HG02571 (cell line): ENCODE results near the gene SYNJ1.
"Not testable (repeated sequence)": the region's sequence is repeated elsewhere in the genome, so short reads cannot be mapped to it uniquely, and the experiment has no call there.

Experiments used
- ATAC-seq: cut with Tn5 transposase; IDR thresholded peaks from one replicate; pipeline ENCODE4 v1.9.1; 2021; ENCODE audit warnings: mild to moderate bottlenecking, moderate library complexity; ENCODE audit not compliant: unreplicated experiment

SYNJ1 gene

DNA sequence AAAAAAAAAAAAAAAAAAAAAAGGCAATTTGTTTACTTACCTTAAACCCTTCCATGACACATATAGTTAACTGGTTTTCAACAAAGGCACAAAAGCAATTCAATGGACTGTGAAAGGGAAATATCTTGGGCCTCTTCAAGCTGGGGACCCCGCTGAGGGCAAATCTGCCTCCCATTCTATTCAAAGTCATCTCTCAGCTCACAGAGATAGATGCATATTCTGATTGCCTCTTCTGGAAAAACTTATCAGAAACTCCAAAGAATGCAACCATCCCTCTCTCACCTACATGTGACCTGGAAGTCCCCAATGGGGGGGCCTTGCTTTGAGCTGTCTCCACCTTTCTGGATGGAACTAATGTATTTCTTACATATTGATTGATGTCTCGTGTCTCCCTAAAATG lies 12.1 kb upstream of the SYNJ1 start:
- ATAC-seq: no peak

DNA sequence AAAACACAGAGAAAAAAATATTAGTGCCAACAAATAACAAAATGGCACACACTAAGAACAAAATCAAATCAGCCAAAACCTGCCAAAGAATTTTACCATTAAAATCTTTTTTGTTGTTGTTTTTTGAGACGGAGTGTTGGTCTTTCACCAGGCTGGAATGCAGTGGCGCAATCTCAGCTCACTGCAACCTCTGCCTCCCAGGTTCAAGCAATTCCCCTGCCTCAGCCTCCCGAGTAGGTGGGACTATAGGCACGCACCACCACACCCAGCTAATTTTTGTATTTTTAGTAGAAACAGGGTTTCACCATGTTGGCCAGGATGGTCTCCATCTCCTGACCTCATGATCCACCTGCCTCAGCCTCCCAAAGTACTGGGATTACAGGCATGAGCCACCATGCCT lies 8.3 kb upstream of the SYNJ1 start:
- ATAC-seq: not testable (repeated sequence)

DNA sequence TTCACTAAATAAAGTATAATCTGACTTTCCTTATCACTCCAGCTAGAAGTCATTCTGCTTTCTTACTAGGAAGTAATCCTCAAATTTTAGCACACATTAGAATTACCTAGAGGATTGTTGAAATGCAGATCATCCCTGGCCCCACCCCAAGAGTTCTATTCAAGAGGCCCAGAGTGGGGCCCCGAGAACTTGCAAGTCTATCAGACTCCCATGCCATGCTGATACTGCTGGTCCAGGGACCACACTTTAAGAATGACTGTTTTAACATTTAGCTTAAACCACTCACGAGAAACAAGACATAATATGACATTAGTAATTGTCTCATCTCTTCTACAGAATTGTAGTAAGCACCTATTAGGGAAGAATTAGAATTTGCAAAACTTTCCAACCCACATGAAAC lies 7.7 kb upstream of the SYNJ1 start:
- ATAC-seq: no peak

DNA sequence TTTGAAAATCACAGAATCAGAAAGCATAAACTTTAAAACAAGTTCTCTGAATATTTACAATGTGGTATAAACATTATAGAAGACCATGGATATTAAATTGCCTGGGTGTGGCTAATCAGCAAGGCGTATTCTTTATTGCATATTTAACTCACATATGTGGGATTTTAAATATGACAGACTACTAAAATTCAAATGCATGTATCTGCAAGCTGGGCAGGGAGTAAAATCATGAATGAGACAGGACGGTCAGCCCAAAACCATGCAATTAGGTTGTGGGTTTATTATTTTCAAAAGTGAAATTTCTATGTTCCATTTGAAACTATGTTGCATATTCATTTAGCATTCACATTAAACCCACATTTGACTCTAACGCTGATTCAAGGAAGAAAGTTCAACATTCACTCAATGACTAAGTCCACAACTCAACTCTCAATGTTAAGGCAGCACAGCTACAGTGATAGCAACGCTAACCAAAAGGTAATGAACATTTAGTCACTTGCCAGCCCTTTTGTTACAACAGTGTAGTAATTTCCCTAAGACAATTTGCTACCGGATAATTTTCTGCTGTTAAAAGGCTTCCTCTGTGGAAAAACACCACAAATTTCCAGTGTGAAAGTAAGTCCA lies 6.3 kb upstream of the SYNJ1 start:
- ATAC-seq: no peak

DNA sequence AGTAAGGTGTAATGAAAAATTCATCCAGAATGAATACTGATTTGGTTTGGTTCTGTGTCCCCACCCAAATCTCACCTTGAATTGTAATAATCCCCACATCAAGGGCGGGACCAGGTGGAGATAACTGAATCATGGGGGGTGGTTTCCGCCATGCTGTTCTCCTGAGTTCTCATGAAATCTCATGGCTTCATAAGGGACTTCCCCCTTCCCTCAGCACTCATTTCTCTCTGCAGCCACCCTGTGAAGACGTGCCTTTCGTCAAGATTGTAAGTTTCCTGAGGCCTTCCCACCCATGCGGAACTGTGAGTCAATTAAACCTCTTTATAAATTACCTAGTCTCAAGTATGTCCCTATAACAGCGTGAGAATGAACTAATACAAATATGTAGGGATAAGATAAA lies 5.5 kb upstream of the SYNJ1 start:
- ATAC-seq: no peak

DNA sequence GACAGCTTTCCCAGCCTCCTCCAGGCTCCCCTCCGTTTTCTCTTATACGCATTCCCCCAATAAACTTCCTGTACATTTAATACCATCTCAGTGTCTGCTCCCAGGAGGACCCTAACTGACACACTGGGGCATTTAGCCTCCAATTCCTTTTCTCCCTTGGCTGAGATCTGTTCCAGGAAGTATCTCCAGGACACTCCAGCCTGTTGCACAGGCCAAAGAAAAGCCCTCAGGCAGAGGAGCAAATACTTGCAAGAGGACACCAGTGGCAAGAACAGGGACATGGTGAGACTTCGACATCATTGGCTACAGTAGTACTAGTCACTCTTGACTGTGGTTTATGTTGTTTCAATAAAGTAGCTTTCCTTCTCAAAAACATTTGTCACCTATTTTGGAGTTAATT lies 4.7 kb upstream of the SYNJ1 start:
- ATAC-seq: no peak

DNA sequence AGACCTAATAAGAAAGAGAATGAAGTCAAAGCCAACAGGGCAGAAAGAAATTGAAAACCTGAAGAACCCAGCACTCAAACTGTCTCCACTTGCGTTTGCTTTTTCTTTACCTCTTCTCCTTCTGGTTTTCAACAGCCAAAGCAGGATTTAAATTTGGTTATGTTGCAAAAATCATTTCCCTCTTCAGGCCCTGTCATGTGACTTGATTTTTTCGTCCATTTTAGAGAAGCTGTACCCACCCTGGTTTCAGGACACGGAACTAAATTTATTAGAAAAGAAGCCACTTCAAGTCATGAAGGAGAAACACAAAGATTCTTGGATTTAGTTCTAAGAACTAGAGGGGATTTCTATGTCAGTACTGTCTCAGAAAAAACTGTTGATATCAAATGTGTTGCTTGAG lies 1.0 kb upstream of the SYNJ1 start:
- no peak for ATAC-seq

DNA sequence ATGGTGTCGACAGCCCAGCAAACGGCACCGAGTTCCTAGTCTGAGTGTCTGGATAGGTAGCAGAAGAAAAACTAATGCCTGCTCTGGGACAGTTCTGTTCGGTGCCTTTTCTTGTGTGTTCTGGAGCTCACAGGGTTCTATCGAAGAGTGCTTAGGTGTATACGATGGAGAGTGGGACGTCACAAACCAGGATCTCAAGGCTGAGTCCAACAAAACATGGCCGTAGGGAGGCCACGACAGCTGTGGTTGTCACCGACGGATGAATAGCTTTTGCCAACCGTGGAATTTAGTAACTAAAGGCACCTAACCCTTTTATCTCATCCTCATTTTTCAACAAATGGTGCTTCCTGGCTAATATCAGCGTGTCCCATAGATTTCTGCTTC lies 635 bp upstream of the SYNJ1 start:
- ATAC-seq: no peak

DNA sequence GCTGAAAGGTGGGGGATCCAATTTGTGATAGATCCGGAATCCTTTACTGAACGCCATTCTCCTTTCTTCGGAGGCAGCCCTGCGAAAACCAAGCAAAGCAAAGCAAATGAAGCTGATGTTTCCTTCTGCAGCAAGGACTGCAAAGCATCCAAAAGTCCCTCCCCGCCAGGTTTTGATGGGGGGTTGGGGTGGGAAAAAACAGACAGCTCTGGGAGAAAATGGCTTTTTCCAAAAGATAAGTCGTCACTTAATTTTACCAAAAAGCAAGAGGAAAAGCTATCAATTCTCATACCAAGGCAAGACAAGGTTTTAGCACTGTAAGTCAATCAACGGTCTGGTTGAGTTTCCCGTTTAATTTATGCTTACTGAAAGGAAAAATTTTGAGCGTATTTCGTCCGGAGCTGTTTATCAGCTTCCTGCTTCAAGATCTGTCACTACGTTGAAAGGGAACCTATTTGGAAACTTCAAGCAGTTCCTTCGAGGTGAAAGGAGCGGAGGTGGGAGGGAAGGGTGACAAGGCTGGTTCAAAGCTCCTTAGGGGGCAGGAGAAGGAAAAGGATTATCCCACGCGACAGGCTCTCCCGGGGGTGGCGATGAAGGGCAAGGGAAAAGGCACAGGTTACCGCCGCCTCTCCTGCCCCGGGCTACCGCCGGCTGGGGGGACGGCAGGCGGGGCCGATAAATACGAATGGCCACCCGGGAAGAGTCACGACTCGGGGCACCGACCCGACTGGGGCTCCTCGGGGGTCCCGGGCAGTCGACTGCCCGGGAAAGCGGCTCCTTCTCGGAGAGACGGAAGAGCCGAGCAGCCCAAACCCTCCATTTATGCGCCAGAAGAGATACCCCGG lies 750 bp downstream of the SYNJ1 start:
- ATAC-seq: peak; percentile 13

DNA sequence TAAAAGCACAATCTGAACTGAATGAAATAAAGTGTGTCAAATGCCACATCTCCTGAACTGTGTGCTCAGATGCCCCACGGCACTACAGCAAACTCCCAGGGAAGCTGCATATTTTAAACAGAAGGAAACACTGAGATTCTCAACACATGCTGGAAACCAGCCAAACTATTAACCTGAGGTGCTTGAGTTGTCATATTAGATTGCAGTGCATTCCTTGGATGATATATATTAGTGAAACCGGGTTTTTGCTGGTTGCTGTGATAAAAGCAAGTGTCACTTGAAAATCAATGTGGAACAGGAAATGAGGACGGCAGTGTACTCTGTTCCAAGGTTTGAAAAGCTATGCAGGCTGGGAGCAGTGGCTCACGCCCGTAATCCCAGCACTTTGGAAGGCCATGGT lies 8.7 kb downstream of the SYNJ1 start:
- no peak for ATAC-seq

DNA sequence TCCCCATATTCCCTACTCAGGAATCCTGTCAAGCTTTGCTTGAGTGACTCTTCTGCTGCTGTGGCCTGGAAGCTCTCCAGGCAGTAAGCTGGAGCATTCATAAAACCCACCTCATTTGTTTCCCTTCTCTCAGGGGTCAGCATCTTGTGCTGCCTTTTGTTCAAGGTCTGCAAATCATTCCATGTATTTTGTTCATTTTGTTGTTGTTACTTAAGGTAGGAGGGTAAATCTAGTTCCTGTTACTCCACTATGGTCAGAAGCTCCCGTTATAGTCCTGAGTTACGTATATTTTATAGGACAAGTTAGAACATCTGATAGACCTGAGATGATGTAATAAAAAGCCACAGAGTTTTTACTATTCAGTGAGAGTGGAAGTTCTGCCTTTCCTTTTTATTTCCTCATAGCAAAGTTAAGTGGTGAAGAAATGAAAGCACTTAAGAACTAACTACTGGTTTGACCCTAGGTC lies 9.9 kb downstream of the SYNJ1 start:
- no peak for ATAC-seq

DNA sequence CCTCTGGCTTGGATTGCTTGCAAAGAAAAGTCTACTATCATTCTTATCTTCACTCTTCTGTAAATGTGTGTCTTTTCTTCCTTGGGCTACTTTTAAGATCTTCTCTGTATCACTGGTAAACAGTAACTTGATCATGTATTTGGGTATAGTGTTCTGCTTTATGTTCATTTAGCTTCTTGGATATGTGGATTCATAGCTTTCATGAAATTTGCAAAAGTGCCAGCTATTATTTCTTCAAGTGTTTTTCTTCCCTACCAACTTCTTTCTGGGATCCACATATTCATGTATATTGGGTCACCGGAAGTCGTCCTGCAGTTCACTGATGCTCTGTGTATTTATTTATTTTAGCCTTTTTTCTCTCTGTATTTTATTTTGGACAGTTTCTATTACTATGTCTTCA lies 11.3 kb downstream of the SYNJ1 start:
- ATAC-seq: no peak

DNA sequence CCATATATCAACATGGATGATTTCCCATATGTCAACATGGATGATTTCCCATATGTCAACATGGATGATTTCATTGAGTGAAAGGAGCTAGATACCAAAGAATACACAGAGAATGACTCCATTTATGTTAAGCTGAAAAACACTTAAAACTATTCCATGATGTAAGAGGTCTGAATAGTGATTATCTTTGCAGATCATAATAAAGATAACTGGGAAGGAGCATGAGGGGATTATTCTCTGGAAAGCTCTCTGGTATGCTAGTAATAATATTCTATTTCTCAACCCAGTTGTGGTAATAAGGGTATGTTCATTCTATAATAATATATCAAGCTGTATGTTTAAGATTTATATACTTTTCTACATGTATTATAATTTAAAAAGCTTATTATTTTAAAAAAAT lies 14.1 kb downstream of the SYNJ1 start:
- no peak for ATAC-seq

DNA sequence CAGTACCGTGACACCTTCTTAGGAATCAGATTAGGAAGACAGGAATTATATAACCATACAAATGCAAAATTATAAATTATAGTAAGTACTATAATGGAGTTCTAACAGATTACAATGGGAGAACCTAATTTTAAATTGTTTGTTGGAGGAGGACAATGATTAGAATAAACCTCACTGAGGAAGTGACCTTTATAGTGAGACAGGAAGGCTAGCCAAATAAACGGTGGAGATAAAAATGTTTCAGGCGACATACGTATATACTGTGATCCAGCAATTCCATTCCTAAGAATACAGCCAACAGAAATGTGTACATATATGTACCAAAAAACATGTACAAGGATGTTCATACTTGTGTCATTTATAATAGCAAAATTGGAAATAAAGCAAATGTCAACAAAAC lies 15.2 kb downstream of the SYNJ1 start:
- no peak for ATAC-seq

DNA sequence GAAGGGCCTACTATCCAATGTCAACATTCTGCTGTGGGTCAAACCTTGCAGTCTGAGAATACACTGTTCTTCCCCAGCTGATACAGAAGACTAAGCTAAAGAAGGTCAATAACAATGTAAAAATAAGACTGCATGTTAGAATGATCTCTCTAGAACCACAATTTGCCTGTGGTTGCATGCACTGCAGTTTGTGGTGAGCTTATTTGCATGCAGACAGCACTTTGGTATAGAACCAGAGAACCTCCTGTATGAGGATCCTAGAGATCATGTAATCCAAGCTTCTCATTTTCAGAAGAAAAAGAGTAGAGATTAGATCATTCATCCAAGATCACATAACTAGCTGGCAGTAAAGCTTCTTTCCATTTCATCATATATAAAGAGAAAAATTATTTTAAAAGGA lies 15.8 kb downstream of the SYNJ1 start:
- peak; percentile 98 for ATAC-seq

DNA sequence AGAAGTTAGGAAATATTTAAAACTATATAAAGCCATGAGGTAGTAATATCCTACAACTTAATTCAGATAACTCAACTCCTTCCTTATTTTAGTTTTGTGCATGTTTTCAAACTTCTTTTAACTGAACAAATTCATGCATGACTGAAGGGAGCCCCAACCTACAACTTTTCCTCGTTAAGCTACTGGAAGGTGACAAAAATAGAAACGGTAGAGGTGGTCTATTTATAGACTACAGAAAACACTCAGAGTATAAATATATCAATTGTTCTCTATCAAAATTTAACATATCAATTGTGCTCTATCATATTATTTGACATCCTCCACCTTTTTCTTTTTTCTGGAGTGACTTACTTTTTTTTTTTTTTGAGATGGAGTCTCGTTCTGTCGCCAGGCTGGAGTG lies 16.8 kb downstream of the SYNJ1 start:
- no peak for ATAC-seq

DNA sequence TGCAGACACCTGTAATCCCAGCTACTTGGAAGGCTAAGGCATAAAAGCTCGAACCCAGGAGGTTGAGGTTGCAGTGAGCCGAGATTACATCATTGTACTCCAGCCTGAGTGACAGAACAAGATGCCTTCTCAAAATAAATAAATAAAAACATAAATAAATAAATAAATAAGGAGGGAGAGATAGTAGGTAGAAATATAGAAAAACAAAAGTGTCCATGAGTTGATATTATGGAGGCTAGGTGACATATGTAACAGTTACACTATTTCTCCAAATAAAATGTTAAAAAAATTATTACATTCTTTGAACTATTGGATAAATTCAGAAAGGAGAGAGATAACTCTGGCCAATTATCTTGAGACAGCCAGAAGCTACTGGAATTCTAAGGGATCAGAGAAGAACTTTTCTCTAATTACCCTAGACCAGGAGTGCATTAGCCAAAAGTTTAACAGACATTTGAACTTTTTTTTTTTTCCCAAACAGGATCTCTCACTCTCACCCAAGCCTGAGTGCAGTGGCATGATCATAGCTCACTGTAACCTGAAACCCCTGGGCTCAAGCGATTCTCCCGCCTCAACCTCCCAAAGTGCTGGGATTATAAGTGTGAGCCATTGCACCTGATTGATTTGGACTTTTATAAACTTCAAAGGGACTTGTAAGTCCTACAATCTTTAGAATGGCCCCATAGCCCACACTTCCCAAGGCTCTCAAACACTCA lies 17.6 kb downstream of the SYNJ1 start:
- ATAC-seq: no peak

DNA sequence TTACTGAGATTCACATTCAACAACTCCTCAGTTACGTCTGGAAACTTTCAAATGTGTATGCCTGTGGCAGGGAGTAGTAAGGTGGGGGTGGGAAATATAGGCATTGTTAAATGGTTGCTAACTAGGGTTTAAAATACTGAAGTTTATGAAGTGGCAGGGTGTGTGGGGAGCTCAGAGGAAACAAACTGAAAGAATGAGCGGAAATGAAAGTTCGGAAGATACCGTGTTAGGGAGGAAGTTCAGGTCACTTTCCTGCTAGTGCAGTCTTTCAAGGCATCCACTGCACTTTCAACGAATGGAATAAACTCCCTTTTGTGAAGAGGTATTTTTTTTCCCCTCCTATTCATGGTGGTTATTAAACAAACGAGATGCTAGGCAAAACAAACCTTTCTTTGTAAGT lies 19.7 kb downstream of the SYNJ1 start:
- ATAC-seq: no peak

DNA sequence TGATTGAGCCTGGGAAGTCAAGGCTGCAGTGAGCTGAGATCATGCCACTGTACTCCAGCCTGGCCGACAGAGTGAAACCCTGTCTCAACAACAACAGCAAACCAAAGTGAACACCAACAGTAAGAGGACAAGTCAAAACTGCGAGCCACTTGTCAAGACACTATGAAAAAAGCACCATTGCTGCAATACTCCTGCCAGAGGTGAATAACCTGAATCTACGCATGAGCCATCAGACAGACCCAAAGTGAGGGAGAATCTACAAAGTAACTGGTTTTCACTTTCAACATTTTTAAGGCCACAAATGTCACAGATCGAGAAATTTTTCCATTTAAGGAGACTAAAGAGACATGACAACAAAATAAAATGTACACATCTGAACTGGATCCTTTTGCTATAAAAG lies 21.9 kb downstream of the SYNJ1 start:
- no peak for ATAC-seq

DNA sequence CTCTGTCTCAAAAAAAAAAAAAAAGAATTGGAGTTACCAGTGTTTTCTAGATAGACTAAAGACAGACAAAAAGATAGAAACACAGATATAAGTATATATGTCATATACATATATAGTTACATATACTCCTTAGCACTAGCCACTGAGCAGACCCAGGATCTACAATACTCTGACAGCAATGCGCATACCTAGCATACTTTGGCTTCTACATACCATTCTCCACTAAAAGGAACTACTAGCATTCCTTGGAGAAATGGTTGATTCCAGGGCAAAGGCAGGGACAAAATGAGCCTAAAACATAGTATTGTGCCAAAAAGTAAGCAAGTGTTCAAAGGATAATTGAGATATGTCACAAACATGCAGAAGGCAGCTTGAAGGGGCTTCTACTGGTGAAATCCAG lies 22.7 kb downstream of the SYNJ1 start:
- no peak for ATAC-seq

DNA sequence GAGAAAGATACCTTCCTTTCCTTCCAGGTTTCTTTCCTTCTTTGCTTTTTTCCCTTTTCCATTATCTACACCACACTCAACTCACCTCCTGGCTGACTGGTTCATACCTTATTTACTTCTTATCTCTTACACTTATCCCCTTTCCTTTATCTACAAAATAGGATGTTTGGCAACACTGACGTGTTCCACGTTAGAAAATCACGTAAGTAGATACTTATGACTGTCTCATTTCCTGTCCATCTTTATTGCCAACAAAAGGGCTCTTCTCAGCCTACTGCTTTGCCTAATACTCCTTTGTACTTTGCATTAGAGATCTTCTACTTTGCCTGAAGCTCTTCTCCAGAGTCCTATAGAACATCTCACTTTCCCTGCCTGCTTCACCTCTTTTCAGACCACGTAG lies 25.1 kb downstream of the SYNJ1 start:
- no peak for ATAC-seq
